ENCODE results near the gene CACNA2D3.

CACNA2D3 gene

DNA sequence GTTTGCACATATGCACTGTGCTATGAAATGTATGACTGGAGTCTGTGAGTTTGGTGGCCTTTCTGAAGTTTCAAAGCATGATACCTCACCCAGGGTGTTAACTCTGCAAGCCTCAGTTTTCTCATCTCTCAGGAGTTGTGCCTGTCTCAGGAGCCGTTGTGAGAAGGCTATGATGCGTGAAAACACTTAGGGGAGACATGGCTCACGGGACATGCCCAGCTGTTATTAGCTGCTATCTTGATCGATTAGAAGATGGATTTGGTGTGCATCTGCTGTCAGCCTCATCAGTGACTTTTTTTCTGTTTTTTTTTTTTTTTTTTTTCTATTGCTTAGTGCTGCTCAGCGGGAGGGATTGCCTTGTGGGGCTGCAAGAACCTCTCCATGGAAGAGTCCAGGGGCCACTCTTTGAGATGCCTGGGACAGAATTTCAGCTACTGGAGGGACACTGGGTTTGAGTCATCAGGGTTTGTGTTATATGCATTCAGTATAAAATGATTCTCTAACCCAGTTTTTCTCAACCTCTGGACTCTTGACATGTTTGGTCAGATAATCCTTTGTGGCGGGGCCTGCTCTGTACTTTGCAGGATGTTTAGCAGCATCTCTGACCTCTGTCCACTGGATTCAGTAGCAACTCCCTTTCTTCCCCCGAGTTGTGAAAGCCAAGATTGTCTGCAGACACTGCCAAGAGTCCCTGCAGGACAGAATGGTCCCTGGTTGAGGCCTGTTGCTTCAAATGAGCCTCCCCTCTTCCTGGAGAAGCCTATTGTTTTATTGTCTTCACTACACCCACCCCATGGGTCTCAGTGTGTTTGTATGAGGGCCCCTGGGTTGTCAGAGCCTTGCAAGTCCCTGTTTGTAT is 181.4 kb downstream of the CACNA2D3 start:
- Histone ChIP-seq H3K36me3 (ENCODE audit: control insufficient read depth, insufficient read depth, low read length) (no peaks in the 10 kb centered on the region), H3K27me3 (ENCODE audit: control insufficient read depth, insufficient read depth, low read length) (no peaks in the 10 kb centered on the region), H3K9me3 (ENCODE audit: control insufficient read depth, insufficient read depth, low read length) (no peaks in the 10 kb centered on the region), H3K4me1 (ENCODE audit: control insufficient read depth, insufficient read depth, low read length) (no peaks in the 10 kb centered on the region), H3K9ac (ENCODE audit: low read depth, low read length) (no peak overlapping the region), H3K4me3 (ENCODE audit: low read depth, low read length) (no peak overlapping the region)

DNA sequence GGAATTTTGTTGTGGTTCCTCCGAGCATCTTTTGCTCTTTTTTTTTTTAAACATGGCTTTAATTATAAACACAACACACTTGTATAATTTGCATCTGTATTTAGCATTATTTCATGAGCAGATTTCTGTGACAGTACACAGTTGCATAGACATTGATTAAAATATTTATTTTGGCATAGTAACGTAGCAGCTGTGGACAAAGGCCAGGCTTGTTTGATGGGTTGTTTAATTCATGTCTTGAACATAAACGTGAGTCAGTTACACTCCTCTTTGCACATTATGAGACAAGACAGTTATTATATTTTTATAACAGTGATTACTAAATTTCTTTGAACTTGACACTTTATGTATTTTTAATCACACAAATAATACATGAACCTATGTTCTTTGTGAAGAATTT is 182.5 kb downstream of the CACNA2D3 start:
- Histone ChIP-seq H3K9me3 (ENCODE audit: control insufficient read depth, insufficient read depth, low read length) (no peaks in the 10 kb centered on the region), H3K36me3 (ENCODE audit: control insufficient read depth, insufficient read depth, low read length) (no peaks in the 10 kb centered on the region), H3K4me3 (ENCODE audit: low read depth, low read length) (no peak overlapping the region), H3K4me1 (ENCODE audit: control insufficient read depth, insufficient read depth, low read length) (peaks cover 4% of the 10 kb centered on the region), H3K27me3 (ENCODE audit: control insufficient read depth, insufficient read depth, low read length) (no peaks in the 10 kb centered on the region), H3K9ac (ENCODE audit: low read depth, low read length) (no peak overlapping the region)

DNA sequence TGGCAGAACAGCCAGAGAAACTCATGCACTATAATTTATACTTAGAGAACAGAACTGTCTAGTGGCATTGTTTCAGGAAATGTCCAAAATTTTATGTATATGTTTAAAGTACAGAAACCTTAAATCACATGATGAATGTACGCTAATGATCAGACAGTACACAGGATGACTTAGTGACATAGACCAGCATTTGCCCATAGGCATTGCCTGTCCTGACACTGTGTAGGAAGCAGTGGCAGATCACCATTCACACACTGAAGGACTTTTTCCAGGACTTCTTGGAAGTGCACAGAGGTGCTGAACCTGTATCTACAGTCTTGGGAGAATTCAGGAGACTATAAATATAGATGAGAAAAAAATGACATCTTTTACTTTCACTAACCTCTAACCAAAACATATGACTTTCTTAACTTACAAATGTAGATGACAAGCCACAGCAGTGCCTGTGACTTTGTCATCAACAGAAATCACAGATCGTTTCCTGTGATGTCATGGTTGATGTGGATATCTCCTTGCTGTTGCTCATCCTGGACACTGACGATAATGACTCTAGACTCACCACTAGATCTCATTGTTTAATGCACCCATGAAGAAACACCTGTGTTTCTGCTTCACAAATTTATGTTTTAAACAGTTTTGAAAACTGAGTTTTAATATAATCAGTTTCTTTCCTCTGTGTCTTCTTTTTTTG is 183.2 kb downstream of the CACNA2D3 start:
- Histone ChIP-seq H3K4me1 (ENCODE audit: control insufficient read depth, insufficient read depth, low read length) (peaks cover 4% of the 10 kb centered on the region), H3K9me3 (ENCODE audit: control insufficient read depth, insufficient read depth, low read length) (no peaks in the 10 kb centered on the region), H3K9ac (ENCODE audit: low read depth, low read length) (no peak overlapping the region), H3K4me3 (ENCODE audit: low read depth, low read length) (no peak overlapping the region), H3K36me3 (ENCODE audit: control insufficient read depth, insufficient read depth, low read length) (no peaks in the 10 kb centered on the region), H3K27me3 (ENCODE audit: control insufficient read depth, insufficient read depth, low read length) (no peaks in the 10 kb centered on the region)

DNA sequence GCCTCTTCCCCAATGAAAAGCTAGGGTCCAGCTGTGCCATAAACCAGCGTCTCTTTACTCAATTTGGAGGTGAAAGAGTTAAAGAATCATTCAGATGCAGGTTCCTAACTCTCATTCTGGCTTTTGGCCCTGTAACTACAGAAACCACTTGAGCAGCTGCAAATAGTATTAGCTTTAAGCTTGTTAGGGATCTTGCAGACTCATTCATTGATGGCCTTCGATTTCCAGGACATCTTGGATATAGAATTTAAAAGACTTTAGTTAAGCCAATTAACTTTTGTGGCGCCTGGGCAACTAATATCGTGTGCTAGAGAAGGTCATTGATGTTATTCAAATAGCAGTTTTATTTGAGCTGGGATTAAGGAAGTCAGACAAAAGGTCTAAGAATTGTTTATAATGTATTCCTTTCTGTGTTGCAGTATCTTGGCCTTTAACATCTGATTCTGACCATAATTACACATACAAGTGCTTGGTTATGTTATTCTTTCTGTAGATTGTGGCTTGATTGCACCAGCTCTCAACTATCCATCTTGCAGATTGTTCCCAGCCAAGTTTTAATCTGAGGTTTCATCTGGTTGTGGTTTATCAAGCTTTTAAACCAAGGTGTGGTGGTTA is 185.3 kb downstream of the CACNA2D3 start:
- Histone ChIP-seq H3K9me3 (ENCODE audit: control insufficient read depth, insufficient read depth, low read length) (no peaks in the 10 kb centered on the region), H3K36me3 (ENCODE audit: control insufficient read depth, insufficient read depth, low read length) (no peaks in the 10 kb centered on the region), H3K4me3 (ENCODE audit: low read depth, low read length) (no peak overlapping the region), H3K9ac (ENCODE audit: low read depth, low read length) (no peak overlapping the region), H3K4me1 (ENCODE audit: control insufficient read depth, insufficient read depth, low read length) (peaks cover 4% of the 10 kb centered on the region), H3K27me3 (ENCODE audit: control insufficient read depth, insufficient read depth, low read length) (no peaks in the 10 kb centered on the region)

DNA sequence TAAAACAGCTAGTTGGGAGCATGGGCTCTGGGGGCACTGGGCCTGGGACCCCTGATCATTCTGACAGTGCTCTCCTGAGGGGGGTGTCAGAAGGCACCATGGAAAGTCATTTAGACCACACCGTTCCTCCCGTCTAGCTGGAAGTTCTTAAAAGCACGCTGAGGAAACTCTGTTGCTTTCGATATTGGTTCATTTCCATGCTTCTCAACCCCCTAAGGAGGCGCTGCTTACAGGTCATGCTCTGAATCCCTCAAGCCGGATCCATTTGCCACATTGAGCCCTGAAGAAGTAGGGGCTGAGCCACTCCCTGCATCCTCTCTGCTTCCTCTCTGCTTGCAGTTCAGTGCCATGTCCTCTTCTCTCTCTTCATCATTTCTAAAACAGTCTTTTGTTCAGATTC is 187.2 kb downstream of the CACNA2D3 start:
- no peaks in the 10 kb centered on the region for H3K36me3 ChIP-seq (ENCODE audit: control insufficient read depth, insufficient read depth, low read length)
- no peaks in the 10 kb centered on the region for H3K27me3 ChIP-seq (ENCODE audit: control insufficient read depth, insufficient read depth, low read length)
- H3K4me3 ChIP-seq (ENCODE audit: low read depth, low read length): no peak overlapping the region
- no peaks in the 10 kb centered on the region for H3K9me3 ChIP-seq (ENCODE audit: control insufficient read depth, insufficient read depth, low read length)
- no peak overlapping the region for H3K9ac ChIP-seq (ENCODE audit: low read depth, low read length)
- peaks cover 4% of the 10 kb centered on the region for H3K4me1 ChIP-seq (ENCODE audit: control insufficient read depth, insufficient read depth, low read length)

DNA sequence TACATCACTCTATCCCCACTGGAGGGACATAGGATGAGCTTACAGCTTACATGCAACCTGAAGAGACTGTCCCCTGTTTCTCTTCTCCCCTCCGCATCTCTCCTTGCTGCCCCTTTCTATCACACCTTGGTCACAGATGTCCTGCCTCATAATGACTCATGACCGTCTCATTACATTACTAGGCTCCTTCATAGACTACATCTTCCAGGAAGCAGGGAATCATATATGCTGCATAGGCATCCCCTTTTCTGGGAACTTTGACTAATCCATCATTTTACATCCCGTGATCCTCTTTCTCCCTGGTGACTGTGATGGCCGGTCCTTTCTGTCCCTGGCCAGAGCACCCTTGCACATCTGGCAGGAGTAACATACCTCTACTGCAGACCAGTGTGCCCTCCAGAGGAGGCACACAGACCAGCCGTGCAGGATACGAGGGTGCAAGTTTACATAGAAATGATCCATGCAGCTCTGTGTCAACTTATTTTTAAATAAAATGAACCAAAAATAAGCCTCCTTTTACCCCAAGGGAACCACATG is 188.9 kb downstream of the CACNA2D3 start:
- no peak overlapping the region for H3K9ac ChIP-seq (ENCODE audit: low read depth, low read length)
- no peak overlapping the region for H3K4me3 ChIP-seq (ENCODE audit: low read depth, low read length)
- no peaks in the 10 kb centered on the region for H3K36me3 ChIP-seq (ENCODE audit: control insufficient read depth, insufficient read depth, low read length)
- H3K4me1 ChIP-seq (ENCODE audit: control insufficient read depth, insufficient read depth, low read length): peaks cover 4% of the 10 kb centered on the region
- H3K27me3 ChIP-seq (ENCODE audit: control insufficient read depth, insufficient read depth, low read length): no peaks in the 10 kb centered on the region
- H3K9me3 ChIP-seq (ENCODE audit: control insufficient read depth, insufficient read depth, low read length): no peaks in the 10 kb centered on the region

DNA sequence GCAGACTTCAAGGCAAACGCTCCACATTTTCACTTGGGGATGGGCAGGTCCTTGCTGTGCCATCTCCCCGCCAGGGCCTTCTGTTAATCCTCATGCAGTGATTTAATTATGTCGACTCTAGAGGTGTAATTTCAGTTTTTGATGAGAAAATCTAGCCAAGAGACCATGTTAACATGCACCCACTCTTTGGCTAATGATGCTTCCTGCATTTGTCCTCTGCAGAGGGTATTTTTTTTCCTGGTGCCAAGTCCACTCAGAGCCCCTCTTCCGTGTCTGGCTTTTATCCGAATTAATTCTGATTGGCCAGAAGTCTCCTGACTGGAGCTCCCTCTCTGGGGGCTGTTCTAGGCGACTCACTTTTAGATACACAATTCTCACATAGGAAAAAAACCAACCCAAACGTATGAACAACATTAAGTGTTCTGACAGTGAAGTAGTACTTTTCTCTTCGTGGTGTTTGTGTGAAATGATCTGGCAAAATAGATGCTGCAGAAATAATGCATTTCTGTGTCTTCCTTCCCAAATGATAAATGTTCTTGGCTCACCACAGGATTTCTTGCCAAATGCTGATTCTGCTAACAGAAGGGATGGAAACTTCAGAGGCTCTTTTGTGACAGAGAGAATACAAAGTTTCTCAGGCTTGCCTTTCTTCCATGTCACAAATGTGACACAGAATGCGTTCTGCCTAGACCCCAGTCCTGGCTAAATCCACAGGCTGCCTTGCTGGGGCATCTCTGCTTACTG is 190.0 kb downstream of the CACNA2D3 start:
- no peaks in the 10 kb centered on the region for H3K9me3 ChIP-seq (ENCODE audit: control insufficient read depth, insufficient read depth, low read length)
- H3K4me3 ChIP-seq (ENCODE audit: low read depth, low read length): no peak overlapping the region
- no peaks in the 10 kb centered on the region for H3K27me3 ChIP-seq (ENCODE audit: control insufficient read depth, insufficient read depth, low read length)
- no peaks in the 10 kb centered on the region for H3K36me3 ChIP-seq (ENCODE audit: control insufficient read depth, insufficient read depth, low read length)
- H3K4me1 ChIP-seq (ENCODE audit: control insufficient read depth, insufficient read depth, low read length): peaks cover 4% of the 10 kb centered on the region
- no peak overlapping the region for H3K9ac ChIP-seq (ENCODE audit: low read depth, low read length)

DNA sequence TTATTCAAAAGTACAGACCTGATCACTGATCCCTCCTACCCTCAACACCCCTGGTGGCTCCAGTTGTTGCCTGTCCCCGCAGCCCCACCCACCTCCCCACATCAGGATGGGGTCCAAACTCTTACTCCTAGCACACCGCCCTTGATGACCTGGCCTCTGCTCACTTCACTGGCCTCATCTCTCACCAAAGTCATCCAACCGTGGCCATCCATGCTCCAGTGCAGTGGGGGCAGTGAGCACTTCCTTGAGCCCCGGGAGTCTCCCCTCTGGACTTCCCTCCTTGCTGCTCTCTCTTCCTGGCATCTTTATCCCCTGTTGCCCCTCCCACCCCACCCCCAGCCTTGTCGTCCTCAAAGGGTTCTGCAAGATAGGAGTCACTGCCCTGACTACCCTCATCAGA is 191.1 kb downstream of the CACNA2D3 start:
- Histone ChIP-seq H3K4me3 (ENCODE audit: low read depth, low read length) (no peak overlapping the region), H3K27me3 (ENCODE audit: control insufficient read depth, insufficient read depth, low read length) (no peaks in the 10 kb centered on the region), H3K9ac (ENCODE audit: low read depth, low read length) (no peak overlapping the region), H3K9me3 (ENCODE audit: control insufficient read depth, insufficient read depth, low read length) (no peaks in the 10 kb centered on the region), H3K4me1 (ENCODE audit: control insufficient read depth, insufficient read depth, low read length) (peaks cover 4% of the 10 kb centered on the region), H3K36me3 (ENCODE audit: control insufficient read depth, insufficient read depth, low read length) (no peaks in the 10 kb centered on the region)

DNA sequence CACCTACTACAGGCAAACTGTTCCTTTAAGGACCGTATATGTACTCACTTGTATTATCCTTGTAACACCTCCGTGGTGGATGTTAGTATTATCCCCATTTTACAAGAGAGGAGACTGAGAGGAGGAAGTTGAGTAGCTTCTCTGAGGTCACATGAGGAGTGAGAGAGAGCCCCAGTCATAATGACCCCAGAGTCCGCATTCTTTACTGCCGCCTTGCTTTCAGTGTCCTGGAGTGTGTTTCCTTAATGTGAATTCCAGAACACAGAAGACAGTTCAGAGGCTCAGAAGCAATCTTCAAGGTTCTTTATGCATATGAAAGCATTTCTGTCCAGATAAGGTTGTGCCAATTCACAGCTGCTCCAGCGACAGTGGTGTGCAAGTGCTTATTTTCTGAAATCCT is 199.2 kb downstream of the CACNA2D3 start:
- Histone ChIP-seq H3K36me3 (ENCODE audit: control insufficient read depth, insufficient read depth, low read length) (no peaks in the 10 kb centered on the region), H3K9ac (ENCODE audit: low read depth, low read length) (no peak overlapping the region), H3K4me3 (ENCODE audit: low read depth, low read length) (no peak overlapping the region), H3K27me3 (ENCODE audit: control insufficient read depth, insufficient read depth, low read length) (no peaks in the 10 kb centered on the region), H3K4me1 (ENCODE audit: control insufficient read depth, insufficient read depth, low read length) (no peaks in the 10 kb centered on the region), H3K9me3 (ENCODE audit: control insufficient read depth, insufficient read depth, low read length) (no peaks in the 10 kb centered on the region)

DNA sequence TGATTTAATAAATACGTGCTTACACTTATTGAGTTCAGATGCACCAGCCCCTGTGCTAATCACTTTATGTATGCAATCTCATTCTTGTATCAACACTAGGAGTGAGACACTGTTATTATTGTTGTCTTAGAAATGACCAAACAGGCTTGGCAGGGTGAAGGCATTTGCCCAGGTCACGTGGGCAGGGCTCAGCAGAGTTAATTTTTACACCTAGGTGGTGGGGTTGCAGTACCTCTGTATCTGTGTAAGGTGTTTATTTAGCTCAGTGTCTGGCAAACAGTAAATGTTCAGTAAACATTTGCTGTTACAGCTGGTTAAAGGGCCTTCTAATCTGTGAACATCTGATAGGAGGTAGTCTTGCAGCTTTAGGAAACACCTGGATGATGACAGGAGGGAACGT is 200.0 kb downstream of the CACNA2D3 start:
- Histone ChIP-seq H3K9ac (ENCODE audit: low read depth, low read length) (no peak overlapping the region), H3K36me3 (ENCODE audit: control insufficient read depth, insufficient read depth, low read length) (no peaks in the 10 kb centered on the region), H3K9me3 (ENCODE audit: control insufficient read depth, insufficient read depth, low read length) (no peaks in the 10 kb centered on the region), H3K4me3 (ENCODE audit: low read depth, low read length) (no peak overlapping the region), H3K4me1 (ENCODE audit: control insufficient read depth, insufficient read depth, low read length) (no peaks in the 10 kb centered on the region), H3K27me3 (ENCODE audit: control insufficient read depth, insufficient read depth, low read length) (no peaks in the 10 kb centered on the region)

DNA sequence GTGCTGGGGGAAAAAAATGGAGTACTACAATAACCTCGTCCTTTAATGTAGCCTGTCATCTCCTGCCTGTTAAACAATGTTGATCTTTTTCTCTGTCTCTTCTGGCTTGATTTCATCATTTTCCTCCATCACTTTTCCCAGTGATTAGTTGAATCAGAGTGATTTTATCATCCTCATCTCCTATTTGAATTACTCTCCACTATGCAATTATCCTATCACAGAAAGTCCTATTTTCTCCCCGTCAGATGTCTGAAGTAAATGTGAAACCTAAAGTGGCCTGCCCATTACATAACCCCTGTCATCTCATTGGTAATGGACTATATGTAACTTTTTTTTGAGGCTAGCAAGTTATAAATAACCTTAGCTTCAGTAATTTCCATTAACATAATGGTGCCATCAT is 201.8 kb downstream of the CACNA2D3 start:
- Histone ChIP-seq H3K4me1 (ENCODE audit: control insufficient read depth, insufficient read depth, low read length) (no peaks in the 10 kb centered on the region), H3K27me3 (ENCODE audit: control insufficient read depth, insufficient read depth, low read length) (no peaks in the 10 kb centered on the region), H3K4me3 (ENCODE audit: low read depth, low read length) (no peak overlapping the region), H3K36me3 (ENCODE audit: control insufficient read depth, insufficient read depth, low read length) (no peaks in the 10 kb centered on the region), H3K9me3 (ENCODE audit: control insufficient read depth, insufficient read depth, low read length) (no peaks in the 10 kb centered on the region), H3K9ac (ENCODE audit: low read depth, low read length) (no peak overlapping the region)

Measured in iPS-15b (cell line).